Measurements from ENCODE around the gene APMAP.

Gene APMAP

GRCh38 chr20:25011831-25012241, 19.3 kb upstream of the APMAP start (continued):
- TF ChIP-seq ZBTB49 (tag by site-specific recombination; IDR thresholded peaks at IDR 0.05; ENCODE audit: low read depth) = no peak
- TF ChIP-seq, protein P1, sequence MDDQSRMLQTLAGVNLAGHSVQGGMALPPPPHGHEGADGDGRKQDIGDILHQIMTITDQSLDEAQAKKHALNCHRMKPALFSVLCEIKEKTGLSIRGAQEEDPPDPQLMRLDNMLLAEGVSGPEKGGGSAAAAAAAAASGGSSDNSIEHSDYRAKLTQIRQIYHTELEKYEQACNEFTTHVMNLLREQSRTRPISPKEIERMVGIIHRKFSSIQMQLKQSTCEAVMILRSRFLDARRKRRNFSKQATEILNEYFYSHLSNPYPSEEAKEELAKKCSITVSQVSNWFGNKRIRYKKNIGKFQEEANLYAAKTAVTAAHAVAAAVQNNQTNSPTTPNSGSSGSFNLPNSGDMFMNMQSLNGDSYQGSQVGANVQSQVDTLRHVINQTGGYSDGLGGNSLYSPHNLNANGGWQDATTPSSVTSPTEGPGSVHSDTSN (CRISPR knock-in tag; IDR thresholded peaks at IDR 0.05) = no peak
- TF ChIP-seq ZNF350 (tag by site-specific recombination; IDR thresholded peaks at IDR 0.05) = no peak
- no peak for TF ChIP-seq ZNF521 (tag by site-specific recombination; IDR thresholded peaks at IDR 0.05)
- TF ChIP-seq ZNF274 (IDR thresholded peaks at IDR 0.05; ENCODE audit: low read length) = no peak
- TF ChIP-seq ZNF274 (tag by site-specific recombination; IDR thresholded peaks at IDR 0.05; ENCODE audit: borderline replicate concordance) = no peak
- no peak for TF ChIP-seq PRDM4 (tag by site-specific recombination; IDR thresholded peaks at IDR 0.05)
- no peak for TF ChIP-seq ZNF10 (tag by site-specific recombination; IDR thresholded peaks at IDR 0.05)
- TF ChIP-seq ZSCAN23 (tag by site-specific recombination; IDR thresholded peaks at IDR 0.05) = no peak
- no peak for TF ChIP-seq ZNF354C (tag by site-specific recombination; IDR thresholded peaks at IDR 0.05; ENCODE audit: borderline replicate concordance, low read depth)
- TF ChIP-seq ZNF394 (tag by site-specific recombination; IDR thresholded peaks at IDR 0.05; ENCODE audit: borderline replicate concordance) = no peak

DNA sequence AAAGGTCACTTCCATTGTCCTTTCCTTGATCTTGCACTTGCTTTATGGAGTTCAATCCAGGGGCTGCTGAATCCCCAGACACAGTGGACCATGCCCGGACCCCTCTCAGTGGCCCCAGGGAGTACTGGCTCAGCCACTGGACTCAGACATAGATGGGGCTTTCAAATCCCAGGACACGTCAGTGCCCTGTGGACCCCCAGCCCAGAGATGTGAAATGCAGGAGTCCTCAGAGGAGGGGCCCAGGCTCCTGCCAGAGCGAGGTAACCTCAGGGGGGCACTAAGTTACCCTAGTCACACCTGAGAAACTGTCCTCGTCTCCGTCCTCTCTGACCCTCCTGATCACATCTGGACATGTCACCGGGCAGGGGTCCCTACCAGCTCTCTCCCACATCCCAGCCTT, 18.7 kb upstream of the APMAP start:
- Histone ChIP-seq H3K9me3 (ENCODE audit: control insufficient read depth, insufficient read depth, low read depth, low read length) (no peaks in the 10 kb centered on the region), H3K27ac (ENCODE audit: extremely low read depth, low read depth, low read length) (no peak overlapping the region), H3K36me3 (ENCODE audit: control insufficient read depth in 2 of 2, insufficient read depth in 1 of 2, low read length in 2 of 2) (peaks cover 0 to 35% of the 10 kb centered on the region in 2 experiments; a peak in 1 of 3 replicates), H3K4me1 (ENCODE audit: control insufficient read depth, insufficient read depth, low read length) (no peaks in the 10 kb centered on the region), H3K4me3 (ENCODE audit: low read depth, low read length) (no peak overlapping the region)
- no peak for TF ChIP-seq ZNF610 (tag by site-specific recombination; IDR thresholded peaks at IDR 0.05; ENCODE audit: borderline replicate concordance)
- TF ChIP-seq ZFHX2 (tag by site-specific recombination; conservative IDR thresholded peaks at IDR 0.05) = no peak
- no peak for TF ChIP-seq OVOL3 (tag by site-specific recombination; IDR thresholded peaks at IDR 0.05)
- no peak for TF ChIP-seq ZNF169 (tag by site-specific recombination; IDR thresholded peaks at IDR 0.05)
- no peak for TF ChIP-seq ZNF830 (tag by site-specific recombination; IDR thresholded peaks at IDR 0.05; ENCODE audit: low read depth)
- no peak for TF ChIP-seq GFI1B (tag by site-specific recombination; IDR thresholded peaks at IDR 0.05)
- no peak for TF ChIP-seq ZNF311 (tag by site-specific recombination; IDR thresholded peaks at IDR 0.05; ENCODE audit: borderline replicate concordance)
- CTCF ChIA-PET = interaction anchor here (1.3 kb wide), 1 partner anchor 17 kb away, joined by 5 read pairs; no protein-coding TSS in a partner anchor
- POLR2A ChIA-PET = no interaction called here

All from HEK293 (cell line).